GM06990 (cell line): ENCODE results near the gene CRBN.
A peak's percentile ranks its signal among the peaks of the same experiment; 100 is the strongest.

Source experiments
- DNase-seq: peaks from one replicate; pipeline ENCODE4 v3.0.0-alpha.2; 2011; ENCODE audit not compliant: insufficient read length; ENCODE audit errors: extremely low read depth
- H3K27me3 ChIP-seq: replicated peaks from 2 replicates; pipeline ENCODE4 v1.6.0; 2011; ENCODE audit warnings: low read length; ENCODE audit not compliant: control insufficient read depth, insufficient read depth
- H3K36me3 ChIP-seq: 2 replicates; pipeline ENCODE4 v1.5.1; 2011; ENCODE audit warnings: low read length; ENCODE audit not compliant: control insufficient read depth, insufficient read depth
- H3K4me3 ChIP-seq: replicated peaks from 2 replicates; pipeline ENCODE4 v1.5.1; 2011; ENCODE audit warnings: low read depth, mild to moderate bottlenecking, control low read depth, low read length
- TF ChIP-seq, protein P1 (sequence below): IDR thresholded peaks from 2 replicates; pipeline ENCODE4 v1.5.1; 2011; ENCODE audit warnings: low read length, control low read depth, mild to moderate bottlenecking, inconsistent platforms; ENCODE audit not compliant: insufficient read depth, poor library complexity, severe bottlenecking

The CRBN gene

DNA sequence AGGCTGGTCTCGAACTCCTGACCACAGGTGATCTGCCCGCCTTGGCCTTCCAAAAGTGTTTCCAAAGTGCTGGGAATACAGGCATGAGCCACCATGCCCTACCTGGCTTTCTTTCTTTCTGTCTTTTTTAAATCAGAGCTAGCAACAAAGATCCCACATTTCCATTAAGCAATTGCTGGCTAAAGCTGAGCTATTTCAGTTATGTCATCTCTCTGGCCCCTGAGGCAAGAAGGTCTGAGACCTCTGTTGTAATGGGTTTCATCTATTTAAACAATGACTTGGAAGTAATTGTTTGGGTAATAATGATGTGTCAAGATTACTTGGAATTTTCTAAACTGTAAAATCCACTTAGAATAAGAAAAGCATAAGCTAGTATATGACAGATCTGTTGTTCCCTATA lies 30.2 kb upstream of the CRBN start:
- TF ChIP-seq, protein P1, sequence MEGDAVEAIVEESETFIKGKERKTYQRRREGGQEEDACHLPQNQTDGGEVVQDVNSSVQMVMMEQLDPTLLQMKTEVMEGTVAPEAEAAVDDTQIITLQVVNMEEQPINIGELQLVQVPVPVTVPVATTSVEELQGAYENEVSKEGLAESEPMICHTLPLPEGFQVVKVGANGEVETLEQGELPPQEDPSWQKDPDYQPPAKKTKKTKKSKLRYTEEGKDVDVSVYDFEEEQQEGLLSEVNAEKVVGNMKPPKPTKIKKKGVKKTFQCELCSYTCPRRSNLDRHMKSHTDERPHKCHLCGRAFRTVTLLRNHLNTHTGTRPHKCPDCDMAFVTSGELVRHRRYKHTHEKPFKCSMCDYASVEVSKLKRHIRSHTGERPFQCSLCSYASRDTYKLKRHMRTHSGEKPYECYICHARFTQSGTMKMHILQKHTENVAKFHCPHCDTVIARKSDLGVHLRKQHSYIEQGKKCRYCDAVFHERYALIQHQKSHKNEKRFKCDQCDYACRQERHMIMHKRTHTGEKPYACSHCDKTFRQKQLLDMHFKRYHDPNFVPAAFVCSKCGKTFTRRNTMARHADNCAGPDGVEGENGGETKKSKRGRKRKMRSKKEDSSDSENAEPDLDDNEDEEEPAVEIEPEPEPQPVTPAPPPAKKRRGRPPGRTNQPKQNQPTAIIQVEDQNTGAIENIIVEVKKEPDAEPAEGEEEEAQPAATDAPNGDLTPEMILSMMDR, result no peak
- Histone ChIP-seq H3K4me3 (no peak overlapping the region), H3K27me3 (no peaks in the 10 kb centered on the region), H3K36me3 (no peaks in the 10 kb centered on the region)
- DNase-seq, result no peak

DNA sequence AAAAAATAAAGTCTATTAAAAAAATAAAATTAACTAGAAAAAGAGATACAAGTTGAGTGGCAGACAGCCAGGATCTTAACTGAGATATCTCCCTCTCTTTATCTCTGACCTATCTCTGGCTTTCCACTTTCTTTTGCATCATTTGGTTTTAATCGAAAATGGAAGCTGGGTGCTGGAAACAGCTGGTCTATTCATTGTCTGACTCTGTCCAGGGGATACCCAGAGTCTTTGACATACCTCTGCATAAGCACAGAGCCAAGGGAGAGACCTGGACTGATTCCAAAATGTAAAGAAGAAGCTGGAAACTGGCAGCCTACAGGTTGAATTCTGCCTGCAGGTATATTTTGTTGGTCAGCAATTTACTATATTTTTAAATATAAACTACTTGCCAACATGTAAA lies 29.6 kb upstream of the CRBN start:
- TF ChIP-seq, protein P1, result no peak
- no peak overlapping the region for H3K4me3 ChIP-seq

DNA sequence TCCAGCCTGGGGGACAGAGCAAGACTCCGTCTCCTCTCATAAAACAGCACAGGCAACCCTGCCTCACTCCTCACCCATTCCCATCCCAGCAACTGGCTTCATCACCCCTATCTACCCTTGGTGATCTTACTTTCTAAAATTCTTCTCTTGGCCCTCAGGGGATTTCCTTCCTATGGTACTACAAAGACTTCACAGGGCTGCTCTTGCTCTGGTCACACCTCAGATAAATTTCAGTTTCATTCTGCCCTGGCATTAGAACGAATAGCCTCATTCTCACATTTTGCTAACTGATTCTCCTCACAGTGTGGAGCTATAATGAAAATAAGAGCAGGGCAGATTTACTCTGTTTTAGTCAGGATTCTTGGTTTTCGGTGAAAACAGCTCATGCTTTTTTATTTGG lies 22.1 kb upstream of the CRBN start:
- H3K27me3 ChIP-seq, result no peaks in the 10 kb centered on the region
- TF ChIP-seq, protein P1, result no peak
- no peak overlapping the region for H3K4me3 ChIP-seq
- no peaks in the 10 kb centered on the region for H3K36me3 ChIP-seq
- DNase-seq, result peak; percentile 26

More for the DNA sequence above, 29.6 kb upstream of the CRBN start:
- H3K36me3 ChIP-seq, result no peaks in the 10 kb centered on the region
- H3K27me3 ChIP-seq, result no peaks in the 10 kb centered on the region
- no peak for DNase-seq

DNA sequence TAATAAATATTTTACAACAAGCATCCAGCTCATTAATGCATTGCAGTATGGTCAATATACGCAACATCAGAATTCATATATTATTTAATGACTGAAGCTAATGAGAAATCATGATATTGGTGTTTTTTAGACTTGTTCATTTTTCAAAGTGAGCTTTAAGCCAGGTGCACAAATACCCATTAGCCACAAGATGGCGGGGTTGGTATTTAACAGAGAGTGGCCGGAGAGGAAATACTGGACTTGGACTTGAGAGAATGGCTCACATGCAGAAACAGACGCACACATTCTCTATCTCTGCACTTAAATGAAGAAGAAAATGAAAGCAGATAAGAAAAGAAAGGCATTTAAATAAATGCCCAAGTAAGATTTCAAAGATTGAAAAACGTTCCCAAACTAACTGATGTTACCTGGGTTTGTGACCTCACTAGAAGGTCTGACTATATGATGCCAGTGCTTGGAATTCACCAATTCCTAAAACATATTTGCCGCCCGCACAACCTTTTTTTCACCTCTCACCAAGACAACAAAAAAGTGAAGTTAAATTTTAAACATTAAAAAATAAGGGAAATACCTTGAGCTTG lies 21.2 kb upstream of the CRBN start:
- no peaks in the 10 kb centered on the region for H3K27me3 ChIP-seq
- H3K4me3 ChIP-seq, result no peak overlapping the region
- DNase-seq, result peak; percentile 14
- no peaks in the 10 kb centered on the region for H3K36me3 ChIP-seq
- TF ChIP-seq, protein P1, result peak; percentile 84

DNA sequence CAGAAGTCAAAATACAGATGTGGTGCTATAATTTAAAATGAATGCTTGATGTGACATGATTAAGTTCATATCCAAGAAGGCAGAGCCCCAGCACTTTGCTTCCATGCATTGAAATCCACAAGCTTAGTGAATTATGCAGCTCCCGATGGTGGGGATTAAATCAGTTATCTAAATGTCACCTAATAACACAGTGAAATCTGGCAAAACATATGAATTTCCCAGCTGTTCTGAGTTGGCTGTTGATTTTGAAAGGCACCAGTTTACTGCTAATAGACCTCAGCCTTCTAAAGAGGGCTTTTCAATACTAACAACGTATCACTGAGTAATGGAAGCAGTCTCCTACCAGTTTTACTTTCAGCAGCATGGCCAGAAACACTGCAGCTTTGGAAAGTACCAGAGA lies 19.8 kb upstream of the CRBN start:
- Histone ChIP-seq H3K27me3 (no peaks in the 10 kb centered on the region), H3K36me3 (no peaks in the 10 kb centered on the region), H3K4me3 (no peak overlapping the region)
- DNase-seq, result no peak
- TF ChIP-seq, protein P1, result no peak
